ENCODE results near the gene RNASEH1. TPM values are rescaled to one million over a fixed set of nuclear protein-coding genes. Genes with fewer than 3 reads are reported as not detected.

Gene RNASEH1
- total and polyA plus RNA-seq, 2 of the 4 experiments (the other 2 are of a cell fraction), result 23.5 to 23.7 TPM

GRCh38 chr2:3539836-3540235, 18.3 kb downstream of the RNASEH1 start:
- no peak overlapping the region for H2BK5ac ChIP-seq (ENCODE audit: low read depth, low read length, poor library complexity, severe bottlenecking)
- H3K4me2 ChIP-seq (ENCODE audit: low read depth, low read length), result no peak overlapping the region
- ChIA-PET POLR2A (ENCODE audit: unreplicated experiment) (no interaction called here), CTCF (interaction anchor here (0.6 kb wide), 1 partner anchor 50 kb away, joined by 3 read pairs; no protein-coding TSS in a partner anchor)
- BruUV-seq (replicated peaks), result no TSS peak
- peaks cover 23% of the 10 kb centered on the region for H3K36me3 ChIP-seq (ENCODE audit: control insufficient read depth, insufficient read depth, low read length)
- ATAC-seq (ENCODE audit: low read depth) (no peak), DNase-seq (no peak)
- no peak overlapping the region for H2BK15ac ChIP-seq (ENCODE audit: low read depth, low read length)
- no peaks in the 10 kb centered on the region for H4K20me1 ChIP-seq (ENCODE audit: insufficient read depth, low read length)
- no peaks in the 10 kb centered on the region for H3K9me3 ChIP-seq (ENCODE audit: control insufficient read depth, insufficient read depth, low read length)
- no peak overlapping the region for H3K4ac ChIP-seq (ENCODE audit: low read depth, low read length)
- no peak overlapping the region for H2BK120ac ChIP-seq (ENCODE audit: low read depth, low read length)
- in situ Hi-C loops (cut with MboI; ENCODE audit: low sequenced_read_pairs), result no loop called here
- intact Hi-C loops (cut with micrococcal nuclease), result no loop called here
- H3K79me1 ChIP-seq (ENCODE audit: low read depth in 1 of 2, low read length in 2 of 2), result peaks cover 10 to 17% of the 10 kb centered on the region in 2 experiments; a peak in 3 of 4 replicates
- dilution Hi-C loops (cut with HindIII; ENCODE audit: low sequenced_read_pairs, unreplicated experiment), result no loop called here
- TF ChIP-seq NFE2L2 (IDR thresholded peaks at IDR 0.05; ENCODE audit: low read depth, low read length) (no peak), RAD21 (IDR thresholded peaks at IDR 0.05; ENCODE audit: low read length) (no peak), RCOR1 (IDR thresholded peaks at IDR 0.05; ENCODE audit: insufficient replicate concordance, low read length) (no peak), CEBPB (IDR thresholded peaks at IDR 0.05; ENCODE audit: low read depth, low read length) (no peak), MAZ (IDR thresholded peaks at IDR 0.05; ENCODE audit: borderline replicate concordance, low read depth, low read length) (no peak), POLR2A (IDR thresholded peaks at IDR 0.05; ENCODE audit: low read depth, low read length) (no peak), ELK1 (IDR thresholded peaks at IDR 0.05; ENCODE audit: borderline replicate concordance, low read depth, low read length) (no peak), MAFK (IDR thresholded peaks at IDR 0.05; ENCODE audit: low read depth, low read length) (no peak), FOS (IDR thresholded peaks at IDR 0.05; ENCODE audit: low read depth, low read length) (no peak), BHLHE40 (IDR thresholded peaks at IDR 0.05; ENCODE audit: low read depth, low read length) (no peak), USF2 (IDR thresholded peaks at IDR 0.05; ENCODE audit: low read depth, low read length) (no peak), CHD1 (IDR thresholded peaks at IDR 0.05; ENCODE audit: low read depth, low read length) (no peak), CTCF (conservative IDR thresholded peaks at IDR 0.05; ENCODE audit: low read depth, low read length) (no peak), MXI1 (IDR thresholded peaks at IDR 0.05; ENCODE audit: borderline replicate concordance, low read depth, low read length) (no peak)
- H3K27me3 ChIP-seq (ENCODE audit: control insufficient read depth, insufficient read depth, low read length), result no peaks in the 10 kb centered on the region
- H3K56ac ChIP-seq (ENCODE audit: extremely low read depth, insufficient read depth, low read length), result no peak overlapping the region
- no peak overlapping the region for H2AK5ac ChIP-seq (ENCODE audit: low read depth, low read length)
- H3K9ac ChIP-seq (ENCODE audit: low read depth, low read length), result no peak overlapping the region
- H3K9me1 ChIP-seq (ENCODE audit: insufficient read depth, low read length), result peaks cover 6% of the 10 kb centered on the region; the same call in 1 of the 2 replicates
- WGBS, 2 experiments (ENCODE audit: extremely low coverage in 2 of 2, insufficient read length in 1 of 2), result 100% methylated on average over 2 of the region's 9 CpGs; no CpG with 5 or more reads in 1 of the 2 experiments
- H4K91ac ChIP-seq (ENCODE audit: insufficient read depth, low read depth, low read length), result no peak overlapping the region
- H2BK20ac ChIP-seq (ENCODE audit: low read depth, low read length), result no peak overlapping the region
- no peak overlapping the region for H3K4me3 ChIP-seq (ENCODE audit: insufficient read depth, low read depth, low read length)
- no peak overlapping the region for H3K23ac ChIP-seq (ENCODE audit: low read depth, low read length)
- no peak overlapping the region for H4K8ac ChIP-seq (ENCODE audit: low read depth in 2 of 2, low read length in 2 of 2)
- H2AK9ac ChIP-seq (replicated peaks; ENCODE audit: low read depth, low read length, poor library complexity), result no peak overlapping the region
- H3K27ac ChIP-seq (ENCODE audit: insufficient read depth, low read length), result no peak overlapping the region
- H3K14ac ChIP-seq (replicated peaks; ENCODE audit: low read depth, low read length), result no peak overlapping the region
- H2AFZ ChIP-seq (replicated peaks; ENCODE audit: low read length, poor library complexity), result no peak overlapping the region
- no peak overlapping the region for H3K18ac ChIP-seq (ENCODE audit: low read depth, low read length)
- no peak overlapping the region for H4K5ac ChIP-seq (ENCODE audit: low read depth, low read length)
- H3K4me1 ChIP-seq (ENCODE audit: control insufficient read depth, insufficient read depth, low read length), result peaks cover 13% of the 10 kb centered on the region
